ENCODE results near the gene PIP5K1C.

Gene PIP5K1C

DNA sequence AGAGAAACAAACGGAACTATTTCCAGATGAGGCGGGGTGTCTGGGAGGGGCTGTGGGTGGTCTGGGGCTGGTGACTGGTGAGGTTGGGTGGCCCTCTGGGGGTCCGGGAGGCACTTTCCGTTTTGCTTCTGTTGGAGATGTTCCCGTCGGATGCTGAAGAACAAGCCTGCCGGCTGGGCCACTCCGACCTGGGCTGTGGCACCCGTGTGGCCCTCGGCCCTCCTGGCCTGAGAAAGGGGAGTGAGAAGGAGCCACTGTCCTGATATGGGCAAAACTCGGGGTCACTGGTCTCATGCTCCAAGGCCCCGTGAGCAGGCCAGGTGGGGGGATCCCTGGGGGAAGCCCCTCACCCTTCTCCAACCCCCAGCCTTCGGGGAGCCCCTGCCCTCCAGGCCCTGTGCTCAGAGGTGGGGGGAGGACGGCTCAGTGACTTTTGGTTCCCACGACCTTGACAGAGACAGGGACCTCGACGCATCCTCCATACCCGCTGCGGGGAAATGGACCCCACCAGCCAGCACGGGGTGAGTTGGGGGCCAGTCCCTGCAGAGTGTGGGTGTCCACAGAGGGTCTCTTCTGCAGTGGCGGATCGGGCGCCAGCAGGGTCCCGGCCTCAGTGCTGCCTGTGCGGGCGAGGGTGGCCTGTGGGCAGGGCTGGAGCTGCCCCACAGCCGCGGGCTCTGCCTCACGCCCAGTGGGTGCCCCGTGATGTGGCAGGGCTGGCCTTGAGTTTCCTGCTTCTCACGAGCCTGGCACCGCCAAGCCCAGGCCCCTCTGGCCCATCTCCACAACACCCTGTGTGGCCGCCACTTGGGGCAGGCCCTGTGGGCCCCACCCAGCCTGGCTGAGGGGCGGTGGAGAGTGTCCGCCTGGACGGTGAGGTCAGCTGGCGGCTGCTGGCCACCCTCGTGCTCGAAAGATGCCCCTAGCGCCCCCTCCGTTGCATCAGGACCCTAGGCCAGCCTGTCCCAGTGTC, 89.2 kb downstream of the PIP5K1C start:
- no peak for DNase-seq (ENCODE audit: low spot score)

- DNase-seq (ENCODE audit: low spot score), result no peak
These were observed 90.2 kb downstream of the PIP5K1C start for GRCh38 chr19:3609779-3610719.

- DNase-seq (ENCODE audit: low spot score), result no peak
These were observed 91.4 kb downstream of the PIP5K1C start for GRCh38 chr19:3608750-3609322.

GRCh38 chr19:3608079-3608641, 92.1 kb downstream of the PIP5K1C start:
- no peak for DNase-seq (ENCODE audit: low spot score)

- DNase-seq (ENCODE audit: low spot score), result peak; percentile 64
These were observed 92.8 kb downstream of the PIP5K1C start for GRCh38 chr19:3607303-3608078.

DNA sequence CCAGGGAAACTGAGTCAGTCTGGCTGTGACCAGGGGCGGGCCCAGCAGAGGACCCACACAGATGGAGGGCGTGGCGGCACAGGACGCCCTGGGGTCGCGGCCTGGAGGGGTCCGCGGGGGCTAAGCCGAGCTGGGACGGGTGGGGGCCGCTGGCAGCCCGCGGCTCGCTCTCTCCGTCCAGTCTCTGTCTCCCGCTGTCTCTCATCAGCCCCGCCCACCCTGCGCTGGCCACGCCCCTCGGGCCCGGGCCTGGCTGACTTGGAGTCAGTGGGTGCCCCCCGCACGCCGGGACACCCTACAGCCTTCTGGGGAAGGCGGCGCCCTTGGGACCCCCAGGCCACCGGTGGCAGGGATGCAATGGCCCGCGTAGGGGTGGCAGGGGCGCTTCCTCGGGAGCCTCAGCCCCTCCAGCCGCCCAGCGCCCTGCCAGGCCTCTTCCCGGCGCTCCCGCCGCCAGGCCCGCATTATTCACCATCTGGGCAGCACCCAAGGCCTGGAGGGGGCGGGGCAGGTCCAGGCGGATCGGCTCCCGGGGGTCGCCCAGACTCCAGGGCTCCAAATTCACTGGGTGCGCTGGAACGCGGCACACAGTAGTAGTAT, 93.5 kb downstream of the PIP5K1C start, which contains the start of gene TBXA2R:
TSS of gene TBXA2R (minus strand) at position 186 of the 600 bp plus-strand sequence. CDS start 6,241 bp downstream, outside the sequence.
- peak; percentile 95 for DNase-seq (ENCODE audit: low spot score)

- peak; percentile 66 for DNase-seq (ENCODE audit: low spot score)
These were observed 94.0 kb downstream of the PIP5K1C start for GRCh38 chr19:3606174-3606689.

DNA sequence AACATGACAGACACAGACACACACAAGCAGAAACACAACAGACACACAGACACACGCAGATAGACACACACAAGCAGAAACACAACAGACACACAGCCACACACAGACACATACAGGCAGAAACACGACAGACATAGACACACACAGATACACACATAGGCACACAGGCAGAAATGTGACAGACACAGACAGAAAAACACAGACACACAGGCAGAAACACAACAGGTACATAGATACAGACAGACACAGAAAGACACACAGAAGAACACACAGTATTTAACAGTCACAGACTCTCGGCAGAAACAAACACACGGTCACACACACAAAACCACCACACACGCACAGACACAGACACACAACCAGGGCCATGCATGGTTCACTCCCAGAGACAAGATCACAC, 94.5 kb downstream of the PIP5K1C start:
- DNase-seq (ENCODE audit: low spot score), result no peak

DNA sequence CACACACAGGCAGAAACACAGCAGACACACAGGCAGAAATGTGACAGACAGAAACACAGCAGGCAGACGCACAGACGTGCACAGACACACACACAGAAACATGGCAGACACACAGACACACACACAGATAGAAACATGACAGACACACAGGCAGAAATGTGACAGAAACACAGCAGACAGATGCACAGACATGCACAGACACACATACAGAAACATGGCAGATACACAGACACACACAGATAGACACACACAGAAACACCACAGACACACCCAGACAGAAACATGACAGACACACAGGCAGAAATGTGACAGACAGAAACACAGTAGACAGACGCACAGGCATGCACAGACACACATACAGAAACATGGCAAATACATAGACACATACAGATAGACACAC, 94.9 kb downstream of the PIP5K1C start:
- no peak for DNase-seq (ENCODE audit: low spot score)

DNA sequence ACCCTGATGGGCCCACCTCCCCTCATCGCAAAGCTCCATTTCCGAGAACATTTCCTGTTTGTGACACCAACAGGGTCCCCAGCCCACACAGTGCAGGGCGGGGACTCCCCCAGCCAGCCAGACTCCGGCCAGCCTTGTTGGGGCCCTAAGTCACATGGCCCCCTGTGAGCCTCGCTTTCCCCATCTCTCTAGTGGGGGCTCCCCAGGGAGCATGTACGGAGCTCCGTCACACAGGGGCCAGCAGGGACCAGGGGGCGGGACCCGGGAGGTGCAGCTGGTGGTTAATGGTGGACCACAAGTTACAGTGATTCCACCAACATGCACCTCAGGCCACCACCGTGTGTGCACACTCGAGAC, 95.3 kb downstream of the PIP5K1C start:
- no peak for DNase-seq (ENCODE audit: low spot score)

GRCh38 chr19:3604227-3604986, 95.9 kb downstream of the PIP5K1C start:
- no peak for DNase-seq (ENCODE audit: low spot score)

DNA sequence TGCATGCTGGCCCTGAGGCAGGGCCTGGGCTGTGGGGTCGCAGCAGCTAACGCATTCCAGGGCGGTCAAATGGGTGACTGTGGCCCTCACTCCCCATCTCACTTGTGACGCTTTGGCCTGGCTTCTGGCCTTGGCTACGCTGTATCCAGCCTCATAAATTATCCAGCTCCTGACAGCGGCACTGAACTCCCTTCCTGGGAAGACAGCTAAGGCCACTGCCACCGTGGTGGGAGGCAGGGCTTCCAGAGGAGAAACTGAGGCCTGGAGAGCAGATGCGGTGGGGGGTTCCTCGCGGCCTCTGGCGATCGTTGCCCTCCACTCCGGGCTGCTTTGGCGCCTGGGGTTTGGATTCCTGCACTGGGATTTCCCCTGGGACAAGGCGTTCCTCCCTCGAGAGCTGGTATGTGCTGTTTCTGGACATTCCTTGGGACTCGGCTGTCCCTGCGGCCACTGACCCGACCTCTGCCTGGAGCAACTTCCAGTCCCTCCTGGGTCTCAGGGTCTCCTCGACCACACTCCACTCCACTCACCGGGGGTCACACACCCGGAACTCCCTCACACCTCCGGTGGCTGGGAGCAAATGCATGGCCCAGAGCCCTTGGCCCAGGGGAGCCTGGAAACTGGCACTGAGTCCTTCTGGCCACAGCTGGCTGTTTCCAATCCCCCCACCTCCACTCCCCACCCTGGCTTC, 97.0 kb downstream of the PIP5K1C start:
- DNase-seq (ENCODE audit: low spot score), result peak; percentile 69

- no peak for DNase-seq (ENCODE audit: low spot score)
These were observed 99.2 kb downstream of the PIP5K1C start for GRCh38 chr19:3601021-3601420.

- DNase-seq (ENCODE audit: low spot score), result no peak
These were observed 100.5 kb downstream of the PIP5K1C start for GRCh38 chr19:3599776-3600187.

DNA sequence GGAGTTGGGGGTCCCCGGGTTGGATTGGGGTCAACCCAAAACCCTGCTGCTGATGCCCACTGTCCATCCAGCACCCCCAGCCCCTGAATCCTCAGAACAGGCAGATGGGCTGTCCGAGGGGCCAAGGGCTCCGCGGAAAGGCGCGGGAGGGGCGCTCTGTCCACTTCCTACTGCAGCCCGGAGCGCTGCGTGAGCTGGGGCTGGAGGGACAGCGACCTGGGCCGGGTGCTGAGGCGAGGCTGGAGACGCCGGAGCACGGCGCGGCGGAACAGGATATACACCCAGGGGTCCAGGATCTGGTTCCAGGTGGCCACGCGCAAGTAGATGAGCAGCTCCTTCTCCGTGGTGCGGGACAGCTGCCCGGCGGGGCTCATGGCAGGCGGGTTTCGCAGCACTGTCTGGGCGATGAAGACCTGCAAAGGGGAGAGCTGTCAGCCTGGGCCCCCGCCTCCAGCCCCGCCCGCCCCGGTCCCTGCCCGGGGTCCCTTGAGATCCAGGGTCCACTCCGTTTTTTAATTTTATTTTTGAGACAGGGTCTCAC, 104.7 kb downstream of the PIP5K1C start:
- DNase-seq (ENCODE audit: low spot score), result no peak

DNA sequence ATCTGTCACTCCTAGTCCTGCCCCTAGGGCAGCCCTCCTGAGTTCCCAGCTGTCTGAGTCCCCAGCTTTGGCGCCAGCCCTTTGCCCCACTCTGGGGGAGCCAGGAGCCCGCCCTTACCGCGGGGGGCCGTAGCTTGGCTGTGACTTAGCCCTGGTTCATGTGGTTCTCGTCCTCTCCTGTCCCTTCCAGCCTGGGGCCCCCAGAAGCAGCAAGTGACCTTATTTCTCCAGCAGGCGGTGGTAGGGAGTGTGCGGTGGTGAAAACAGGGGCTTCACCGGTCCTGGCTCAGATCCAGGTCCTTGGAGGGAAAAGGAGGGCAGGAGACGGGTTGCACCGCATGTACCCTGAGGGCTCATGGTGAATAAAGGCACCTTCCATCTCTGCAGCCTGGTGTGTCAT, 107.1 kb downstream of the PIP5K1C start:
- DNase-seq (ENCODE audit: low spot score), result no peak

GRCh38 chr19:3591876-3592613, 108.2 kb downstream of the PIP5K1C start:
- DNase-seq (ENCODE audit: low spot score), result no peak

Data from AG08396 (cell line).